OCI-LY7 (cell line): ENCODE data around the gene PHACTR1. TPM values are rescaled to one million over a fixed set of nuclear protein-coding genes. Genes with fewer than 3 reads are reported as not detected.

Experiments used
- BruUV-seq: library from RNA; stranded (reverse); fragments of 400-500 nt; replicated peaks from 2 replicates; lab custom pipeline; 2021; lab: Mats Ljungman, UMichigan
- CTCF ChIA-PET: fragments of 300-600 bp; sonication (Branson Sonifier 250); formaldehyde crosslinking; loops from one replicate; lab custom pipeline; 2022; ENCODE audit warnings: antibody characterized with exemption; ENCODE audit not compliant: unreplicated experiment; lab: Charles Lee
- POLR2A ChIA-PET: fragments of 300-600 bp; sonication (Branson Sonifier 250); formaldehyde crosslinking; loops from one replicate; lab custom pipeline; 2022; ENCODE audit warnings: antibody characterized with exemption; lab: Charles Lee
- DNase-seq: peaks from one replicate; pipeline ENCODE4 v3.0.0-alpha.2; 2015; ENCODE audit warnings: low spot score
- H2AFZ ChIP-seq: fragments of 200-600 bp; sonication (generic), shearing (Covaris generic); 2 replicates; pipeline ENCODE4 v1.6.1; 2014; ENCODE audit warnings: mild to moderate bottlenecking, antibody characterized with exemption, low read length, moderate library complexity
- H3K27ac ChIP-seq: fragments of 200-600 bp; sonication (generic); 2 replicates; pipeline ENCODE4 v1.5.1; 2014; ENCODE audit warnings: mixed run types, low read depth, mild to moderate bottlenecking, moderate library complexity, low read length, inconsistent platforms; ENCODE audit not compliant: poor library complexity, severe bottlenecking
- H3K36me3 ChIP-seq: fragments of 200-600 bp; sonication (generic); 2 replicates; pipeline ENCODE4 v1.6.1; 2014; ENCODE audit warnings: mild to moderate bottlenecking, antibody characterized with exemption, low read length, moderate library complexity, mixed read lengths; ENCODE audit not compliant: insufficient read depth
- H3K4me1 ChIP-seq: fragments of 200-600 bp; sonication (generic); 2 replicates; pipeline ENCODE4 v1.5.1; 2014; ENCODE audit warnings: mild to moderate bottlenecking, low read length; ENCODE audit not compliant: insufficient read depth, poor library complexity, severe bottlenecking
- H3K4me2 ChIP-seq: fragments of 200-600 bp; sonication (generic); 2 replicates; pipeline ENCODE4 v1.6.1; 2014; ENCODE audit warnings: mild to moderate bottlenecking, low read length
- H3K4me3 ChIP-seq: fragments of 200-600 bp; sonication (generic); 2 replicates; pipeline ENCODE4 v1.5.1; 2014; ENCODE audit warnings: mild to moderate bottlenecking, low read depth, low read length; ENCODE audit not compliant: poor library complexity, severe bottlenecking
- H3K79me2 ChIP-seq: fragments of 200-600 bp; sonication (generic); 2 replicates; pipeline ENCODE4 v1.6.1; 2016; ENCODE audit warnings: low read depth, mild to moderate bottlenecking, low read length, moderate library complexity, mixed read lengths; ENCODE audit not compliant: insufficient read depth
- H3K9me2 ChIP-seq: fragments of 200-600 bp; sonication (generic); 2 replicates; pipeline ENCODE4 v1.6.1; 2016; ENCODE audit warnings: mild to moderate bottlenecking, low read length, mixed read lengths; ENCODE audit not compliant: insufficient read depth
- H3K9me3 ChIP-seq: fragments of 200-600 bp; sonication (generic); 2 replicates; pipeline ENCODE4 v1.6.1; 2014; ENCODE audit warnings: mild to moderate bottlenecking, mixed run types, low read length, mixed read lengths
- H4K20me1 ChIP-seq: fragments of 200-600 bp; sonication (generic); 2 replicates; pipeline ENCODE4 v1.6.1; 2014; ENCODE audit warnings: mild to moderate bottlenecking, antibody characterized with exemption, low read length, moderate library complexity, mixed read lengths; ENCODE audit not compliant: insufficient read depth
- EZH2phosphoT487 ChIP-seq: fragments of 200-600 bp; sonication (generic); IDR thresholded peaks from 2 replicates; pipeline ENCODE4 v1.6.1; 2018; ENCODE audit warnings: low read depth, borderline replicate concordance, mild to moderate bottlenecking, mixed run types, antibody characterized with exemption, low read length, moderate library complexity, mixed read lengths
- intact Hi-C: fragments of 100-400 bp; cut with micrococcal nuclease; formaldehyde crosslinking; loops from one replicate; pipeline ENCODE4 v1.10.0; 2022; ENCODE audit not compliant: unreplicated experiment
- total RNA-seq, 2 experiments: library from RNA; depleted of rRNA in 1 of 2; stranded (reverse); fragments of >200 nt in 1 of 2; shearing (Covaris generic) in 1 of 2; gene quantifications; 2 replicates each; pipeline ENCODE4 v1.2.3, GENCODE V29; 2014 to 2022
- TF ChIP-seq, protein P1 (sequence below): fragments of 200-600 bp; sonication (generic); conservative IDR thresholded peaks from 2 replicates; pipeline ENCODE4 v1.5.1; 2014; ENCODE audit warnings: mild to moderate bottlenecking, antibody characterized with exemption, low read length, moderate library complexity, mixed read lengths

PHACTR1 gene
- total RNA-seq, 2 experiments from 2014 or later, result 25.1 to 46.6 TPM

DNA sequence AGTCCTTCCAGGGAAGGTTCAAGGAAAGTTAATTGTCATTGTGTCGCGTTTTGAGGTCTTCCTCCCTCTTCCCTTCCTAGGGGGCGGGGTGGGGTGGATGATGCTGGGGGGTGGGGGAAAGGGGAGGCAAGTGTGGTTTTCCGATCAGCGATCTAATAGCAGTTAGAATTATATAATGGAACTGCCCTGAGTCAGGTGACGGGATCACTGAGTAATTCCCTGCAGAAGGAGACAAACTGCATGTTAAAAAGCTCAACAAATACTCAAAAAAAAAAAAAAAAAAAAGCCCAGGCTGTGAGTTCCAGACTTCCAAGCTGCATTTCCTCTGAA is 240.4 kb downstream of the PHACTR1 start:
- no peak overlapping the region for H3K27ac ChIP-seq
- H4K20me1 ChIP-seq, result no peaks in the 10 kb centered on the region
- H3K79me2 ChIP-seq, result no peaks in the 10 kb centered on the region
- H3K4me3 ChIP-seq, result peak overlapping the region; percentile 59
- intact Hi-C loops, result no loop called here
- H3K4me1 ChIP-seq, result no peaks in the 10 kb centered on the region
- H3K9me3 ChIP-seq, result no peaks in the 10 kb centered on the region
- ChIA-PET CTCF (no interaction called here), POLR2A (no interaction called here)
- BruUV-seq, result no TSS peak
- no peak for DNase-seq
- TF ChIP-seq EZH2phosphoT487, result no peak
- TF ChIP-seq, protein P1, sequence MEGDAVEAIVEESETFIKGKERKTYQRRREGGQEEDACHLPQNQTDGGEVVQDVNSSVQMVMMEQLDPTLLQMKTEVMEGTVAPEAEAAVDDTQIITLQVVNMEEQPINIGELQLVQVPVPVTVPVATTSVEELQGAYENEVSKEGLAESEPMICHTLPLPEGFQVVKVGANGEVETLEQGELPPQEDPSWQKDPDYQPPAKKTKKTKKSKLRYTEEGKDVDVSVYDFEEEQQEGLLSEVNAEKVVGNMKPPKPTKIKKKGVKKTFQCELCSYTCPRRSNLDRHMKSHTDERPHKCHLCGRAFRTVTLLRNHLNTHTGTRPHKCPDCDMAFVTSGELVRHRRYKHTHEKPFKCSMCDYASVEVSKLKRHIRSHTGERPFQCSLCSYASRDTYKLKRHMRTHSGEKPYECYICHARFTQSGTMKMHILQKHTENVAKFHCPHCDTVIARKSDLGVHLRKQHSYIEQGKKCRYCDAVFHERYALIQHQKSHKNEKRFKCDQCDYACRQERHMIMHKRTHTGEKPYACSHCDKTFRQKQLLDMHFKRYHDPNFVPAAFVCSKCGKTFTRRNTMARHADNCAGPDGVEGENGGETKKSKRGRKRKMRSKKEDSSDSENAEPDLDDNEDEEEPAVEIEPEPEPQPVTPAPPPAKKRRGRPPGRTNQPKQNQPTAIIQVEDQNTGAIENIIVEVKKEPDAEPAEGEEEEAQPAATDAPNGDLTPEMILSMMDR, result no peak
- H2AFZ ChIP-seq, result 0 out of 2 replicates have a peak overlapping the region, but pooled peaks have one; percentile 17
- H3K9me2 ChIP-seq, result no peaks in the 10 kb centered on the region
- peak overlapping the region; percentile 59 for H3K4me2 ChIP-seq
- no peaks in the 10 kb centered on the region for H3K36me3 ChIP-seq

DNA sequence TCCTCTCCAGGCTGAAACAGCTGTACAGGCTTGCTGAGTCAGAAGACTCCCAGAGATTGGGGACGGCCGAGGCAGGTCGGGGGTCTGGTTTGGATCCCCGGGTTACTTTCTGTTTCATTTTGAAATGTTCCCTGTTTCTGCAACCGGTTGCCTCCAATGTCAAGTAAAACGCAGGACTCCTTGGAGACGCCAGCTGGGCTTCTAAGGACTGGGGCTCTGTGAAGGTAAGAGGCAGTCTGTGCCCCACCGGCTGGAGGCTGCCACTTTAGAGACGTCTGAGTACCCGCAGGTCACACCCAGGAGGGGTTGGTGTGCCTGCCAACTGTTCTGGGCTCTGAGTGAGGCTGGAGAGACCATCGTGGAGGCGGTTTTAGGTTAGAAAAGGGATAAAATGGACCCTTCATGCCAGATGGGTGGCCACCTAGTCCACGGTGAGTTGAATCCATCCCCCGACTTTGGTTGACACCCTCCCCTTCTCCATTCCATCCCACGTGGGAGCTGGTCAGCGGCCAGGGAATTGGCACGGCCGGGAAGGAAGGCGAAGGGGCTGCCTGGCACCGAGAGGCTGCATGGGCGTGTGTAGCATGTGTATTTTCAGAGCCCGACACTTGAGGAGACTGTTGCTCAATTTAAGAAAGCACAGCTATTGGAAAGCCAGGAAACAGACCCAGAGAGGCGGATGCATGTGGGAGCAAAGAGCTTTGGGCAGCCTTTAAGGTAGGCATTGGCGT is 240.9 kb downstream of the PHACTR1 start:
- intact Hi-C loops, result no loop called here
- H3K4me3 ChIP-seq, result peak overlapping the region; percentile 59
- ChIA-PET POLR2A (no interaction called here), CTCF (no interaction called here)
- H3K36me3 ChIP-seq, result no peaks in the 10 kb centered on the region
- peak overlapping the region; percentile 59 for H3K4me2 ChIP-seq
- H2AFZ ChIP-seq, result 0 out of 2 replicates have a peak overlapping the region, but pooled peaks have one; percentile 17
- BruUV-seq, result no TSS peak
- H3K27ac ChIP-seq, result no peak overlapping the region
- H3K9me2 ChIP-seq, result no peaks in the 10 kb centered on the region
- no peaks in the 10 kb centered on the region for H4K20me1 ChIP-seq
- no peaks in the 10 kb centered on the region for H3K4me1 ChIP-seq
- H3K9me3 ChIP-seq, result no peaks in the 10 kb centered on the region
- no peaks in the 10 kb centered on the region for H3K79me2 ChIP-seq
- no peak for DNase-seq
- TF ChIP-seq, protein P1, result no peak
- TF ChIP-seq EZH2phosphoT487, result 0 out of 2 replicates have a peak, but pooled peaks have one; percentile 83

DNA sequence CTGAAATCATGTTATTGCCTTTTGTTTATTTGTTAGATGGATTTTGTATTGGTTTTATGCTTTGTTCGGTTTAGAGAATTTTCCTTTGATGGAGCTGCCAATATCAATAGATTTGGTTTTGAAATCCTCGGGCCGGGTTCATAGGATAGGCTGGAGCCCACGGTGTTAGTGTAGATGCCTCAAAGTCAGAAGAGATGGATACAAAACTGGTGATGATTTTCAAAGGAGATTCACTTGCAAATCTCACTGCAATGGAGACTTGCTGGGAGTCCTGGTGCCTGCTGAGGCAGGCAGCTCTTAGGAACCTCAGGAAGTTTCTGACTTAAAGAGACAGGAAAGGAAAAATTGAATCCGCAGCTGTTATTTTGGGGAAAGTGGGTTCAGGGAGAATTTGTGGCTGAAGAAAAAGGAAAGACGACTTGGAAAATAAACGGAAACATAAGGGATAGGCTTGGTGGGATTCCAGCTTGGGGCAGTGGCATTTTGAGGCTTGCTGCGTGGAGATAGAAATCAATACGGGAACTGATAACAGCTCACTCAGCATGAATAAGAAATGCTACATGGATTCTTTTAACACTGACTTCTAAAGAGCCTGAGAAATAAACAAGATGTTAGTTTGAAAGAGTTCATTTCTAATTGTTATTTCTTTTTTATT is 241.6 kb downstream of the PHACTR1 start:
- Histone ChIP-seq H3K9me2 (no peaks in the 10 kb centered on the region), H3K79me2 (no peaks in the 10 kb centered on the region), H3K9me3 (no peaks in the 10 kb centered on the region), H2AFZ (no peak overlapping the region), H3K4me3 (no peak overlapping the region), H3K4me1 (no peaks in the 10 kb centered on the region), H3K36me3 (no peaks in the 10 kb centered on the region), H3K4me2 (peak overlapping the region; percentile 59; the same call in 1 of the 2 replicates), H3K27ac (no peak overlapping the region), H4K20me1 (no peaks in the 10 kb centered on the region)
- DNase-seq, result no peak
- TF ChIP-seq, protein P1, result no peak
- no peak for TF ChIP-seq EZH2phosphoT487
- BruUV-seq, result no TSS peak
- POLR2A ChIA-PET, result interaction anchor here (0.6 kb wide), 1 partner anchor 67 kb away, joined by 3 read pairs; no protein-coding TSS in a partner anchor
- intact Hi-C loops, result no loop called here
- CTCF ChIA-PET, result no interaction called here
